ENCODE measurements around the gene COX8A. TPM values are rescaled to one million over a fixed set of nuclear protein-coding genes. Genes with fewer than 3 reads are reported as not detected.
"Not testable (repeated sequence)": the region's sequence is repeated elsewhere in the genome, so short reads cannot be mapped to it uniquely, and the experiment has no call there.

The COX8A gene, protein sequence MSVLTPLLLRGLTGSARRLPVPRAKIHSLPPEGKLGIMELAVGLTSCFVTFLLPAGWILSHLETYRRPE
- 382 and 383 TPM in 2 replicates for total RNA-seq

DNA sequence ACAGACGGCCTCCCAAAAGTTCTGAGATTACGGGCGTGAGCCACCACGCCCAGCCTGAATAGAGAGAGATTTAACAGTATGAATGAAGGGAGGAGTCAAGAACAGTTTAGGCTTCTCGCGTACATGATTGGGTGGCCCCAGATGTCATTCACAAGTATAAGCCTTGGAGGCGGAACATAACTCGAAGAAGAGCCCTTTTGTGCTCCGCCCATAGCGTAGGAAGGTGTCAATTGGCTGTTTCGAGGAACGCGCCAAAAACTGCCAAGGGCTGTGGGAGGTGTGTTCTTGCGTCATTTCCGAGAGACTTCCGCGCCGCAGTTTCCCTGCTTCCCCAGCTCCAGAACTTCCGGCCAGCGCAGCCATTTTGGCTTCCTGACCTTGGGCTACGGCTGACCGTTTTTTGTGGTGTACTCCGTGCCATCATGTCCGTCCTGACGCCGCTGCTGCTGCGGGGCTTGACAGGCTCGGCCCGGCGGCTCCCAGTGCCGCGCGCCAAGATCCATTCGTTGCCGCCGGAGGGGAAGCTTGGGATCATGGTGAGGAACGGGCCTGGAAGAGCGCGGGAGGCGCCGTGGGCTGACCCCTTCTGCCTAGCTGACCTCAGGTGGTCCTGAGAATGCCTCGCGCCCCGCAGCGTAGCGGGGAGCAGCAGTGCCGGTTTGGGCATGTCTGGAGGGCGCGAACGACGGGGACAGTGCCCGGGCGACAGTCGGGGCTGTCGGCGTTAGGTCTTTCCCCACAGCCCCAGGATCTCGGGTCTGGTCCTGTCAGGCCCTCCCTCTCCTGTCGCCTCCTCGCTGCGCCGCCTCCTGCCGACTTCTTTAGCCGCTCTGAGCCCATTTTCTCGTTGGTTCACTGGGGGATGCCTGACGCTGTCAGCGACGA is at the start of gene COX8A:
Gene COX8A, plus strand, starts transcription at position 362 of the 885 bp plus-strand sequence. Its CDS starts 61 bp downstream, at position 423.
- intact Hi-C loops (cut with micrococcal nuclease): loop anchor here (1.0 kb wide), 3 partner anchors 12 to 137 kb away; partner anchors contain the start of gene OTUB1

DNA sequence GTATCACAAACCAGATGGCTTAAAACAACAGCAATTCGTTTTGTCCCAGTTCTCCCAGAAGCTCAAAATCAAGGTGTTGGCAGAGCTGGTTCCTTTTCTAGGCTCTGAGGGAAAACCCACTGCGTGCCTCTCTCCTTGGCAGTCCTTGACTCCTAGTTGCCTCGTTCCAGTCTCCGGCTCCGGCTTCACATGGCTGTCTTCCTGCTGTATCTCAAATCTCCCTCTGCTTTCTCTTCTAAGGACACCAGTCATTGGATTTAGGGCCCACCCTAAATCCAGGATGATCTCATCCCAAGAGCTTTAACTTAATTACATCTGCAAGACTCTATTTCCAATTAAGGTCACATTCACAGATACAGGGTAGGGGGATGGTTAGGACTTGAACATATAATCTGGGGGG is 44.8 kb upstream of the COX8A start:
- intact Hi-C loops (cut with micrococcal nuclease): no loop called here

DNA sequence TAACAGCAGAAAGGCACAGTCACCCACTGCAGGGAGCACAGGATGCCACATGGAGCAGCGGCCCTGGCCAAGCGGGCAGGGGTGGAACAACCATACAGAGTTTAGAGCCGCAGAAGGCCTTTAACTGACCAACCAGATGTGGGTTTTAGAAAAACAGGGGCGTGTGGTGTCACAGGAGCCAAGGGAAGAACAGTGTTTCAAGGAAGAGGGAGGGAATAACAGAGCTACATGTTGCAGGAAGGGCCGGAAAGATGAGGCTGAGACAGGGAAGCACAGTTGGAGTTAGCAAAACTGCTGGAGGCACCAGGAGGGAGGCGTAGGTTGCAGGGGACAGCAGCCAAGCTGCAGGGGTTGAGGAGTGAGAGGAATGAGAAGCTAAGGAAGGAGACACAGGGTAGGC is 43.4 kb upstream of the COX8A start:
- intact Hi-C loops (cut with micrococcal nuclease): no loop called here

DNA sequence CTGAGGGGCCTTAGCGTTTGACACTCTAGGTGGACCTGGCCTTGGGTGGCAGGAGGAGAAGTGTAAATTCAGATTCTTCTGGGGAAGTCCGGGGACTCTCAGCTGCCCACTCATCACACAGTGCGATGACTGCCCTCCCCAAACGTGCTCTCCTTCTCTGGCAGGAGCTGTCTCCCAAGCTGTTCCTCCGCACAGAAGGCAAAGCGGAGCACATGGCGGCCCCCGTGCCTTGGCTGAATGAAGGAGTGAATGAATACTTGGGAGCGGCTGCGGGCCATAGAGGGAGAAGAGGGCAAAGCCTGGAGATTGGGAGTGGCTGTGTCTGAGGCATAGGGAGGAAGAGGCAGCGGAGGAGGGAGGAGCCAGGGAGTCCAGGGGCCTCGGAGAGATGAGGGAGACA is 42.5 kb upstream of the COX8A start:
- intact Hi-C loops (cut with micrococcal nuclease): no loop called here

DNA sequence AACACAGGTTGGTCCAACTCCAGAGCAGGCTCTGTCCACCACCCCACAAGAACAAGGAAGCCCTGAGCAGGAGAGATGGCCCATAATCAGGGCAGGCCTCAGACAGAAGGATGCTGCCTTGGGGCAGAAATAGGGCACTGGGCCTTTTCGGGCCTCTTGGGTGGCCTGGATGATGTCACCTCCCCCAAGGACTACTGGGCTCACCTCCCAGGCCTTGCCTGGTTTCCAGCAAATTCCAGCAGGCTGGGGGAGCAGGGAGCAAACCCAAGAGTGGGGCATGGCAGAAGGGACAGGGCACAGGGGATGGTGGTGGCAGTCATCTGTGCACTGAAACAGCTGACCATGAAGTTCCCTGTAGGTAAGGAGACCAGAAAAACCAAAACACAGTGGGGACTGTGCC is 41.0 kb upstream of the COX8A start:
- intact Hi-C loops (cut with micrococcal nuclease): no loop called here

DNA sequence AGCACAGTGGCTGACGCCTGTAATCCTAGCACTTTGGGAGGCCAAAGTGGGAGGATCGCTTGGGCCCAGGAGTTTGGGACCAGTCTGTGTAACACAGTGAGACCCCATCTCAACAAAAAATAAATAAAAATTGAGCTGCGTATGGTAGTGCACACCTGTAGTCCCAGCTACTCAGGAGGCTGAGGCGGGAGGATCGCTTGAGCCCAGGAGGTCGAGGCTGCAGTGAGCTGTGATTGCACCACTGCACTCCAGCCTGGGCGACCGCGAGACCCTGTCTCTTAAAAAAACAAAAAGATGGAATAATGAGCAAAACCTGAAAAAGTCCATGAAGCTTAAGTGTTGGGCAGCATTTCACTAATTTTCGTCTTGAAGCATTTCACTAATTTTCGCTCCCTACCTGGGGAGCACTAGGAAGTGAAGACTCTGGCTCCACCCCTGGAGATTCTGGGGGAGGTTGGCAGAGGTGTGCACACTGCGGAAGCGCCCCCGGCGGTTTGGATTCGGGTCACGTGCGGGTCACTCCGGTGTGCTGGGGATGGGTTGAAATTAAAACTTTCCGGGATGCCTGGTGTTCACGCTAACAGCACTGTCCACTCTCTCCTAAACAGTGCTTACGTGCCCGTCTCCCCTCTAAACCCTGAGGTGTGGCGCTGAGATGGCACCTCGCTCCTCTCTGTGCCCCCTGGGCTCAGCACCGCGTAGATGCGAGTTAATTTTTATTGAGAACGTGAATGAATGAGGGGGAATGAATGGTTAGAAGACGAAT is 36.5 kb upstream of the COX8A start:
- intact Hi-C loops (cut with micrococcal nuclease): loop anchor here (1.0 to 2.0 kb wide), 4 partner anchors 21 to 100 kb away; partner anchors contain the start of genes COX8A, OTUB1 and RCOR2

DNA sequence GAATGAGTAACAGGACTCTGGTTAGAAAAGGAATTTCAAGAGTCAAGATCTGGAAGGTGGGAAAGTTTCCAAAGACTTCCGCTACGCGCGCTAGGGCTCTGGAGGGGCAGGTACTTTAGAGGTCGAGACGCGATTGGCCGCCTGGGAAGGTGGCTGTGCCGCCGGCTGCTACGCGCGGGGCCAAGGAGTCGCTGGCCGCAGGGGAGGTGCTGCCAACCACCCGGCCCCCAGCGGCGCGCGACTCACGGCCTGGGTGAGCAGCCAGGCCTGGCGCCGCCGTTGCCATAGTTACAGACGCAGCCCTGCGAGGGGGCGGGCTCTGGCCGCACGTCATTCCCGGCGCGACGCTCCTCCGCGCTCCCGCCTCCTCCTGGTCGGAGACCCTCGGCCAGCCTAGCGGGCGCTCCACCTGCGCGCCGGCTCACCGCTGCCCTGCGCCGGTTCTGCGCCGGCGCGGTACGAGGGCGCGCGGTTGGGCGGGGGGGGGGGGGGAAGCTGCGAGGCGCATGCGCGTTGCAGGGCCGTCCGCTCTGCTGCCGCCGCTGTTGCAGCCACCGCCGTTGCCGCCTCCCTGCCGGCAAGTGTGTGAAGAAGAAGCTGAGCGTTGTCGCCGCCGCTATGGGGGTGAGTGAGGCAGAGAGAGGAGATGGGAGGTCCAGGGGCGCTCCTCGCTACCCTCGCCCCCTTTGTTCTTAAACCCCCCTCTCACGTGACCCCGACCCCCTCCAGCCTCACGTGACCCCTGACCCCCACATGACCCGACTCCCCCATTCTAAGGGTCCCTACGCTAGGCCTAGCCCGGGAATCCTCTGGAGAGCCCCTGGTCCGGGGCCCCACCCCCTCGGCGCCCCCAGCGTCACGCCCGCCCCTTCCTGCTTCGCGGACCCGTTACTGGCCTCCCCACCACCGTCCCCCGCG is 35.7 kb upstream of the COX8A start, which contains the start of gene NAA40:
Gene NAA40, plus strand, starts transcription at position 524 of the 918 bp plus-strand sequence. Its CDS starts 95 bp downstream, at position 619.
- intact Hi-C loops (cut with micrococcal nuclease): loop anchor here (1.0 to 2.0 kb wide), 4 partner anchors 22 to 100 kb away; partner anchors contain the start of genes COX8A, OTUB1 and RCOR2

DNA sequence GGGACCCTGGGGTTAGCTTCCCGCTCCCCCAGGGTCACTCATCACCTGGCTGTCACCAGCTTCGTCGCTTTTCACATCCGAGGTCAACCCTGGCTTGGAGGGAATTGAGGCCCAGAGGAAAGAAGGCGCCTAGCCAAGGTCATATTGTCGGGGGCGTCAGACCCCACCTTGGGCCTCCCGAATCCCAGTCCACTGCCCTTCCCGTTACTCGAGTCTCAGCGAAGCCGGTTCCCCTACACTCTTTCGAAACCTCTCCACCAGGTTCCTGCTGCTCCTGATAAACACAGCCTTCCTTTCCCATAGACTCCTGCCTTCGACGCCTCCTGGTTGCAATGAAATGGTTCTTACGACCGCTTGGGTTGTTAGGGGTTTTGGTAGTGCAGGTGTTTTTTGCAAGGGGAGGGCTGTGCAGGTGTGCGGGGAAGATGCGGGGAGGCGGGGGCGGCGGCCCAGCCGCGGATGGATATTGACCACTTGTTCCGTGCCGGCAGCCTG is 35.0 kb upstream of the COX8A start:
- intact Hi-C loops (cut with micrococcal nuclease): loop anchor here (2.0 kb wide), 1 partner anchor 23 kb away; the partner anchor contains the start of gene RCOR2

DNA sequence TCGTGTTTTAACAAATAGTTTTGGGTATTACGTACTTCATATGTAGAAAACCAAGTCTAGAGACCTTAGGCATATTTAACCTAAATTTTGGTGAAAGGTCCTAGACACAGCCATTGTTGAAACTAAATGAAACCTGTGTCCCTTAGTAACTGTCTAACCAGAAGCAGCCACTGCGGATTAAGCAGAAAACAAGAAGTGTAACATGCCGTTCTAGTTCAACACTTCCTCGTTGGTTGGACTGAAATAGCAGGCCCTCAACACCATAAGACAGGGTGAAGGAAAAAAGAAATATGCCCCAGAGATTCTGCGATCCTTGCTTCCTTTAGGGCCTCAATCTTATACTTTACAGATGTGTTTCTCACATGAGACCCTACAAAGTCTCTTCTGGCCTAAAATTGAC is 33.6 kb upstream of the COX8A start:
- intact Hi-C loops (cut with micrococcal nuclease): no loop called here

DNA sequence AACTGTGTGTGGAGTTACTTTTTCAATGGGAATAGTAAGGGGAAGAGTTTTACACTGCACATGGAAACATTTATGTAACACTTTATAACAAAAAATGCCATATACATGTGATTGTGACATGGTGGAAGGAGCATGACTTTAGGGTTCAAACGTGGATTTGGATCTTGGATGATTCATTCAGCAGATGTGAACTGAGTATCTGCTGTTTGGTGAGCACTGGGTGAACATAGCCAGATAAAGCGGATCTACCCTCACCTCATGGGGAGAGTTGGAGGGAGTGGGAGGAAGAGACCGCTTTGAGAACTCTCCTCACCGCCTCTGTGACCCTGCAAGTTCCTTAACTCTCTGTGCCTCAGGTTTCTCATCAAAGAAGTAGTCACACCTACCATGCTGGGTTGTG is 32.5 kb upstream of the COX8A start:
- intact Hi-C loops (cut with micrococcal nuclease): no loop called here

DNA sequence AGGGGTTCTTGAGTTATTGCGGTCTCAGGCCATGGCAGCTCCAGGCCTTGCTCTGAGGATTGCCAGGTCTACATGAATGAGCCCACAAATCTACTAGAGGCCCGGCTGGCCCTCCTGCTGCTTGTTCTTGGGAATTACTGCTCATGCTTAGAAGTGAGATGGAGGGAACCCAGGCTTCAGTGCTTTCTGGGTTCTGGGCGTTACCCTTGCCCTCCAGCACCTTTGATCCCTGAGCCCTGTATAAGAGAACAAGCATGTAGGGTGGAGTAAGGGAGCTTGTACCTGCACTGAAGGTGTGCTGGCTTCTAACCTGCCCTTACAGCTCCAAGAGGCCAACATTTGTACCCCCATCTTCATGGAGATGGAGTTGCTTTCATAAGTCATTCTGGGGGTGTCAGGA is 31.6 kb upstream of the COX8A start:
- intact Hi-C loops (cut with micrococcal nuclease): no loop called here

DNA sequence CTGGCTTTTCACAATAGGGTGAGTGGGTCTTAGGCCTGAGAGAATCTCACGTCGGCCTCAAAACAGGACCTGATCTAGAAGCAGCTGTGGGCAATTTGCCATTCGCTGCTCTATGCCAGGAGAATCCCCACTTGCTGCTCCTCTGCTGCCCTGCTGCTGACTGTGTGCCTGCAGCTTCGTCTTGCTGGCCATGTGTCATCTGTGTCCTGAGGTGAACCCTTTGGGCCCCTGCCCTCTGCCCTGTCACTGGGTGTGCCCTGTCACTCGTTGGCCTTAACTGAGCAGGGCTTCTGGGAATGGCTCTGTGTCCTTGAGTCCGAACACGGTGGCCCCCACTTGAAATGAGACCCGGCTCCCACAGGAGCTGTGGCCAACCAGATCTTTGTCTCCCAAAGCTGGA is 29.4 kb upstream of the COX8A start:
- intact Hi-C loops (cut with micrococcal nuclease): loop anchor here (1.0 to 5.0 kb wide), 2 partner anchors 108 to 178 kb away; partner anchors contain the start of gene ZFTA

DNA sequence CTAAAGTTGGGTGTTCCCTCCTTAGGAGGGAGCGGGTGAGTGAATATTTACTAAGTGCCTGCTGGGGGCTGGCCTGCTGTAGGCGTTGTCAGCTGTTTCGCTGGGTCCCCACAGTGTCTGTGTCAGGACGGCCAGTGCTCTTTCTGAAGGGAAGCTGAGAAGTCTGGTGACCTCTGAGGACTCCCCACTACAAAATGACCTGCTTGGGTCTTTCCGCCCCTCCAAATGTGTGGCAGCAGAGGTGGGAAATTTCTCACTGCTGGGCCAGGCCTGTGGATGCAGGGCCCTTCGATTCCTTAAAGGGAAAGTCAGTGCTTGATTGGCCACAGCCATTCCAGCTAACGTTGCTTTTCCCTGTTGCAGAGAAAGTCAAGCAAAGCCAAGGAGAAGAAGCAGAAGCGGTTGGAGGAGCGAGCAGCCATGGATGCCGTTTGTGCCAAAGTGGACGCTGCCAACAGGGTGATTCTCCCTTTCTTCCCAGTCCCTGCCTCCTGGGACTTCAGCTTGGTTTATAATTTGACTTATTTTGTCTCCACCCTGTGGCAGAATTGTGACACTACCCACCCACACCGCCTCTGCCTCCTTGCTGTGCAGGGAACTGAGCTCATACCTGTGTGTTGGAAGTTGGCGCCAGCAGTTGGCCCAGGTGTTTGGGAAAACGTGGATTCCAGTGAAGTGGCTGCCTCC is 28.8 kb upstream of the COX8A start:
- intact Hi-C loops (cut with micrococcal nuclease): loop anchor here (1.0 to 5.0 kb wide), 2 partner anchors 108 to 178 kb away; partner anchors contain the start of gene ZFTA

DNA sequence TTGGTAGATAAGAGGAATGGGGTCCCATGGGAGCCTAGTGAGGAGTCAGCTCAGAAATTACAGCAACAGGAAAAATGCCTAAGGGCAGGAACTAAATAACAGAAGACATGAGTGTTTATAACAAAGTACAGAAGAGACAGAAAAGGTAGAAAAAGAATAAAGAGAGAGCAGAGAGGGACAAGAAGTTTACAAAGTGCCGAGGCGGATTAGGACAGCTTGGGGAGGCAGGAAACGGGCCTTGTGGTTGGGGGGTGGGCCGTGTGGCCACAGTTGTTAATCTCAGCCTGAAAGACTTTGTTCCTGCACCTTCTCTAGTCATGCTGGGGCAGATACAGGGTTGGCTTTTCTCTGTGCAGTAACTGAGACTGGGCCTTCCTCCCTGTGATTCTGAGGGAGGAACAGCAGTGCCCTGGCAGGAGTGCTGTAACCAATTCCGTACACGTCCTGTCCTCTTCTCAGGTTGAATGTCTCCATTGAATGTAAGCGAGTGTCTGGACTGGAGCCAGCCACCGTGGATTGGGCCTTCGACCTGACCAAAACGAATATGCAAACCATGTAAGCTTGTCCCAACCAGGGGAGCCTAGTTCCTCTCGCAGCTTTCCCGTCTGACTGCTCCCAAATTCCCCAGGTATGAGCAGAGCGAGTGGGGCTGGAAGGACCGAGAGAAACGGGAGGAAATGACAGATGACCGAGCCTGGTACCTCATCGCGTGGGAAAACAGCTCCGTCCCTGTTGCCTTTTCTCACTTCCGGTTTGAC is 22.5 kb upstream of the COX8A start:
- intact Hi-C loops (cut with micrococcal nuclease): no loop called here

DNA sequence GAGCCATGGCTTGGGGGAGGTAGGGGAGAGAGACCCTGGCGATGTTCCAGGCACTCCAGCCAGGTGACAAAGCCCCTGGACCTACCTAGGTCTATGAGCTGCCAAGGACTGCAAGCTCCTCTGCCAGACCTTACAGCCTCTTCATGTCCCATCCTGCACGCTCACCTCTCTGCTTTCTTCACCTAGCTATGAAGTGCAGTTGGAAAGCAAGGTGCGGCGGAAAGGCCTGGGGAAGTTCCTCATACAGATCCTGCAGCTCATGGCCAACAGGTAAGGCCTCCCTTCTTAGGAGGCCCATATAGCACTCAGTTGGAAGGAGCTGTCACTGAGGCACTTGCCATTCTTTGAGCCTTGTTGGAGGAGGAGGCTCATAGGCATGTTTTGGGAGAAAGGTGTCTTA is 21.9 kb upstream of the COX8A start:
- intact Hi-C loops (cut with micrococcal nuclease): no loop called here

DNA sequence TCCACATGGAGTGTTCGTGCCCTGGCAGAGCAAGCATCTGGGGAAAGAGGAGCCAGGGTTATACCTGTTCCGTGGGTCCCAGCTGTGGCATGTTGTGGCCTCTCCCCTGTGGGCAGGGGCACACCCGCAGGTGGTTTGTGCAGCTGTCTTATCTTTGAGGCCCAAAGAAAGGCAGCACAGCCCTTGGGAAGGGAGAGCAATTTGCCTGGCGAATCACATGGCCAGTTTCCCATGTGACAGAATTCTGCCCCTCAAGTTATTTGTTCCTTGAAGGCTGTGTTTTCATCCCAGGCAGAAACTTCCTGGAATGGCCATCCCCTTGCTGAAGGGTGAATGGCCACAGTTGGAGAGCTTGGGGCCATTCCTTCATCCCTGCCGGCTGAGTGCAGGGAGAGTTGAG is 16.4 kb upstream of the COX8A start:
- intact Hi-C loops (cut with micrococcal nuclease): no loop called here

DNA sequence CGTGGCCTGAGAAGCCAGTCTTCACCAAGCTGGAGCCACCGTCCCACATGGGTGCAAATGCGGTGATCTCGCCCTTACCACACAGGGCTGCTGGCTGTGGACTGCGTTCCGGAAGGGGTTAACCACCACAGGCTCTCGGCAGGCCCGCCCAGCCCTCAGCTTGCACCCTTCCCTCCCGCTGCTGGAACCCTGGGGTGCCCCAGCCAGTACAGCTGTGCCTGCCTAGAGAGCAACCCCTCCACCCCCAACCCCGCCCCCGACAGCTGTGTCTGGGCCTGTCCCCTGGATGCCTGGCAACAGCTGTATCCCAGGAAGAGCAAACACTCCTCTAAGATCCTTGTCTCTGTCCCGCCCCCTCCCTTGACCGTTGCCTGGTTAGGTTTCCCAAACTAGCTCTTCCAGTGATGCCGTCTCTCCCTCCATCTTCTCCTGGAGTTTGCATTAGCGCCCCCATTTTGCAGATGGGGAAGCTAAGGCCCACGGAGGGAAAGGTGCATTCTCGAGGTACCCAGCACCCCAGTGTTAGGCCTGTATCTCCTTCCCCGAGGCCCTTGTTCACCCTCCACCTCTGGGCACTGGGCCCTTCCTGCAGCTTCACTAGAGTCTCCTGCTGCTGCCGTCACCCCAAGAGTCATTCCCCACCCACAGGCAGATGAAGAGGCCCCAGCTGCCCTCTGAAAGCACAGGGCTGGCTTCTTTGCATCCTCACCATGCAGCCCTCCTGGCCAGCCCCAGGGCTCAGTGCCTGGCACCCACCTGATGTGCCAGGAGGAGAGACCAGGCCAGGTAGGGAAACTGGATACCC is 12.6 kb upstream of the COX8A start:
- intact Hi-C loops (cut with micrococcal nuclease): no loop called here

DNA sequence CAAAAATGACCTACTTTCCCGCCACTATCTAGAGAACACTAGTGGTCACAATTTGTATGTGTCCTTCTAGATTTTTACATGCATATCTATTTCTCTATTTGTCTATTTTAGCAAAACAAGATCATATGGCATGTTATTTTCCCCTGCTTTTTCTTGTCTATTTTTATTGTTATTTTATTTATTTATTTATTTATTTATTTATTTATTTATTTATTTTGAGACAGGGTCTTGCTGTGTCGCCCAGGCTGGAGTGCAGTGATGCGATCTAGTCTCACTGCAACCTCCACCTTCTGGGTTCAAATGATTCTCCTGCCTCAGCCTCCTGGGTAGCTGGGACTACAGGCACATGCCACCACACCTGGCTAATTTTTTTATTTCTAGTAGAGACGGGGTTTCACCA is 10.5 kb upstream of the COX8A start:
- intact Hi-C loops (cut with micrococcal nuclease): not testable (repeated sequence)

Measured in T-helper 2 cell treated with Interferon-gamma antibody and Interleukin-4, amounts not matched to agents 100 ng/mL and 5 ng/mL, for 36 hours (primary cell).